ENCODE data around the gene LGALS8.
"Not testable (repeated sequence)": the region's sequence is repeated elsewhere in the genome, so short reads cannot be mapped to it uniquely, and the experiment has no call there.

LGALS8 gene

GRCh38 chr1:236565530-236565929 is 41.7 kb downstream of the LGALS8 start:
- TF ChIP-seq CTCF (IDR thresholded peaks at IDR 0.05; ENCODE audit: low read length, missing control alignments): no peak
- no peak overlapping the region for H3K4me3 ChIP-seq (replicated peaks; ENCODE audit: low read depth, low read length)
- no peak for DNase-seq (ENCODE audit: low read depth)

DNA sequence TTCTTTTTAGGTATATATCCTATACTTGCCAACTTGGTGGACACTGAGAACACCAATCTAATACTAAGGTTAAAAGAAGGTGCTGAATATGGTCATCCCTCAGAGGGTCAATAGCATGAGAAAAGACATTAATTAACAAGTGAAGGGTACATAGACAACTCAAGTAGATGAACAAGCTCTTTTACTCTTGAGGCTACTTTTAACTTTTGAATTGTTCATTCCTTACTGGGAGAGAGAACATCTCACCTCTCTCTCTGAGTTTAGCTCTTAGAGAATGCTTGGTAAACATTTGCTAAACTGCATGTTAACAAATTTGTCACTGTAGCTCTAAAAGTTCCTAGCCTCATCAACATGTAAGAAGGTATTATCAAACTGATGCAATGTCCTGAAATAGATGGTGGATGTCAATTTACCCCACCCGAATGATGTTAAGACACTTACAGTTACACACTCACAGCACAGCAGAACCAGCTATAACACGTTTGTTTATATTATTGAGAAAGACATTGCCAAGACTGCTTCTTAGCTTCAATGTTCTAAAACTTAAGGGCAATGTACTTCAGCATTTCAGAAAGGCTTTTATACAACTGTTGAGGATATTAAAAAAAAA is 44.6 kb downstream of the LGALS8 start:
- H3K4me3 ChIP-seq (replicated peaks; ENCODE audit: low read depth, low read length): no peak overlapping the region
- no peak for TF ChIP-seq CTCF (IDR thresholded peaks at IDR 0.05; ENCODE audit: low read length, missing control alignments)
- peak; percentile 8 for DNase-seq (ENCODE audit: low read depth)

GRCh38 chr1:236575523-236575922 is 51.7 kb downstream of the LGALS8 start:
- no peak for TF ChIP-seq CTCF (IDR thresholded peaks at IDR 0.05; ENCODE audit: low read length, missing control alignments)
- H3K4me3 ChIP-seq (replicated peaks; ENCODE audit: low read depth, low read length): no peak overlapping the region
- DNase-seq (ENCODE audit: low read depth): peak; percentile 61

DNA sequence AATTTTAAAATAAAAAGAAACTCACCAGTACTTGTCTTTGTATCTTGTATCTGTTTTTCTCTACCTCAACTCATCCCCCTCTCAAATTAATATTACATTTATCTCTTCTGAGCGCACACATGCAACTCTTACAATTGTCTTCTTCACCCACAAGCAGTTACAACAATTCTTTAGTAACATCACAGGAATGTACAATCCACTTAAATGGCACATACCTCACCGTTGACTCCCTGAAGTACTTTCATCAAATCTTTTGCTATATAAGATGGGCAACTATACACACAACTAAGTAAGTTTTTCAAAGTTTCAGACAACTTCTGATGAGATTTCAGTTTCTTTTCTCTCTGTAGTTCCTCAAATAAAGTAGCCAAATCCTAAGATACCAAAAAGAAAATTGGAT is 52.2 kb downstream of the LGALS8 start:
- DNase-seq (ENCODE audit: low read depth): peak; percentile 58
- no peak for TF ChIP-seq CTCF (IDR thresholded peaks at IDR 0.05; ENCODE audit: low read length, missing control alignments)
- H3K4me3 ChIP-seq (replicated peaks; ENCODE audit: low read depth, low read length): no peak overlapping the region

GRCh38 chr1:236577041-236577440 is 53.3 kb downstream of the LGALS8 start:
- H3K4me3 ChIP-seq (replicated peaks; ENCODE audit: low read depth, low read length); DNase-seq (ENCODE audit: low read depth): not testable (repeated sequence)

GRCh38 chr1:236578661-236579060 is 54.9 kb downstream of the LGALS8 start:
- DNase-seq (ENCODE audit: low read depth): no peak
- no peak for TF ChIP-seq CTCF (IDR thresholded peaks at IDR 0.05; ENCODE audit: low read length, missing control alignments)
- H3K4me3 ChIP-seq (replicated peaks; ENCODE audit: low read depth, low read length): no peak overlapping the region

- DNase-seq (ENCODE audit: low read depth); H3K4me3 ChIP-seq (replicated peaks; ENCODE audit: low read depth, low read length): not testable (repeated sequence)
These were observed 56.6 kb downstream of the LGALS8 start for GRCh38 chr1:236580404-236580803.

DNA sequence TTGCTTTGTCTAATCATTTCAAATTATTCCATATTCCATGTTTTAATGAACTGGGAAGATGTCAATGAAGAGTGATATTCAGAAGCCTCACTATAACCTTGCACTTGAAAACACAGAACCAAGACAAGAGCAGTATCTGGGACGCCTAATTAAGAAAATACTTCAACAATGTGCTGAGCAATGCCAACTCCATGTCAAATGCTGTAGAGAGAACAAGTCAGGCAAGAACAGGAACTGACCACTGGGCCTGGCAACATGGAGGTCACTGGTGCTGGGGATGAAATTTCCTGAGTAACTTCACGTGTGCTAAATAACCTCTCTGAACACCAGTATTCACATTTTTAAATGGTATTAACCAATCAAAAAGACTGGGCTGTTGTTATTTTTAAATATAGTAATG is 57.7 kb downstream of the LGALS8 start:
- TF ChIP-seq CTCF (IDR thresholded peaks at IDR 0.05; ENCODE audit: low read length, missing control alignments): no peak
- no peak for DNase-seq (ENCODE audit: low read depth)
- H3K4me3 ChIP-seq (replicated peaks; ENCODE audit: low read depth, low read length): no peak overlapping the region

Measured in fibroblast of pulmonary artery (primary cell).